ENCODE measurements around the gene PLXDC2. TPM values are rescaled to one million over a fixed set of nuclear protein-coding genes. Genes with fewer than 3 reads are reported as not detected.

Gene PLXDC2
- total and polyA plus RNA-seq, 2 experiments from 2014 or later: 13.5 to 19.4 TPM

DNA sequence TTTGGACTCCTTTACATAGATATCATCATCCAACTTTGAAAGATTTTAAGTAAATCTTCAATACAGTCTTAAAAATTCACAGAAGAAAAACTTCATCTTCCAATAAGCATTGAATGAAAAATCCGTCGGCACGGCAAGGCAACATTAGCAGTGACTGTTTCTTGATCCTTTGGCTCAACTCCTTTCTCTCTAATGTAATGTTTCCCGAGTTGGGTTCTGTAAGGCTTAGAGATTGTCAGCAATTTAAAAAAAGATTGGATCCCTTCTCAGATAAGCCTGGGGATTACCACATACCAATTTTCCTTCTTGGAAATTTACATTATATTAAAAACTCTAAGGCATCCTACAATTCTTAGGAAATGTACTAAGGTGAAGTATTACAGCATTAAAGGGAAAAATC, 291.8 kb downstream of the PLXDC2 start:
- Histone ChIP-seq H3K36me3 (ENCODE audit: insufficient read depth) (no peaks in the 10 kb centered on the region), H3K27me3 (ENCODE audit: insufficient read depth) (no peaks in the 10 kb centered on the region), H3K4me3 (no peak overlapping the region), H3K9me2 (ENCODE audit: insufficient read depth) (no peaks in the 10 kb centered on the region), H3K4me2 (no peak overlapping the region), H3K27ac (ENCODE audit: low read depth) (no peak overlapping the region), H3K4me1 (ENCODE audit: insufficient read depth) (no peaks in the 10 kb centered on the region), H4K20me1 (replicated peaks; ENCODE audit: insufficient read depth) (no peaks in the 10 kb centered on the region), H2AFZ (no peak overlapping the region), H3F3A (replicated peaks; ENCODE audit: low read depth) (no peaks in the 10 kb centered on the region), H3K79me2 (replicated peaks; ENCODE audit: insufficient read depth) (no peaks in the 10 kb centered on the region)
- Mint-ChIP-seq H3K4me3 (no peak overlapping the region), H3K27me3 (ENCODE audit: insufficient read depth, low read depth, poor library complexity) (peaks cover 5% of the 10 kb centered on the region), H3K9me3 (no peaks in the 10 kb centered on the region), H3K27ac (no peak overlapping the region), H3K4me1 (peaks cover 17% of the 10 kb centered on the region; the same call in 2 of the 3 replicates), H3K36me3 (ENCODE audit: low read depth) (peaks cover 9% of the 10 kb centered on the region; the same call in 2 of the 3 replicates)
- DNase-seq (ENCODE audit: low spot score) (no peak), ATAC-seq (no peak)
- TF ChIP-seq, protein P1, sequence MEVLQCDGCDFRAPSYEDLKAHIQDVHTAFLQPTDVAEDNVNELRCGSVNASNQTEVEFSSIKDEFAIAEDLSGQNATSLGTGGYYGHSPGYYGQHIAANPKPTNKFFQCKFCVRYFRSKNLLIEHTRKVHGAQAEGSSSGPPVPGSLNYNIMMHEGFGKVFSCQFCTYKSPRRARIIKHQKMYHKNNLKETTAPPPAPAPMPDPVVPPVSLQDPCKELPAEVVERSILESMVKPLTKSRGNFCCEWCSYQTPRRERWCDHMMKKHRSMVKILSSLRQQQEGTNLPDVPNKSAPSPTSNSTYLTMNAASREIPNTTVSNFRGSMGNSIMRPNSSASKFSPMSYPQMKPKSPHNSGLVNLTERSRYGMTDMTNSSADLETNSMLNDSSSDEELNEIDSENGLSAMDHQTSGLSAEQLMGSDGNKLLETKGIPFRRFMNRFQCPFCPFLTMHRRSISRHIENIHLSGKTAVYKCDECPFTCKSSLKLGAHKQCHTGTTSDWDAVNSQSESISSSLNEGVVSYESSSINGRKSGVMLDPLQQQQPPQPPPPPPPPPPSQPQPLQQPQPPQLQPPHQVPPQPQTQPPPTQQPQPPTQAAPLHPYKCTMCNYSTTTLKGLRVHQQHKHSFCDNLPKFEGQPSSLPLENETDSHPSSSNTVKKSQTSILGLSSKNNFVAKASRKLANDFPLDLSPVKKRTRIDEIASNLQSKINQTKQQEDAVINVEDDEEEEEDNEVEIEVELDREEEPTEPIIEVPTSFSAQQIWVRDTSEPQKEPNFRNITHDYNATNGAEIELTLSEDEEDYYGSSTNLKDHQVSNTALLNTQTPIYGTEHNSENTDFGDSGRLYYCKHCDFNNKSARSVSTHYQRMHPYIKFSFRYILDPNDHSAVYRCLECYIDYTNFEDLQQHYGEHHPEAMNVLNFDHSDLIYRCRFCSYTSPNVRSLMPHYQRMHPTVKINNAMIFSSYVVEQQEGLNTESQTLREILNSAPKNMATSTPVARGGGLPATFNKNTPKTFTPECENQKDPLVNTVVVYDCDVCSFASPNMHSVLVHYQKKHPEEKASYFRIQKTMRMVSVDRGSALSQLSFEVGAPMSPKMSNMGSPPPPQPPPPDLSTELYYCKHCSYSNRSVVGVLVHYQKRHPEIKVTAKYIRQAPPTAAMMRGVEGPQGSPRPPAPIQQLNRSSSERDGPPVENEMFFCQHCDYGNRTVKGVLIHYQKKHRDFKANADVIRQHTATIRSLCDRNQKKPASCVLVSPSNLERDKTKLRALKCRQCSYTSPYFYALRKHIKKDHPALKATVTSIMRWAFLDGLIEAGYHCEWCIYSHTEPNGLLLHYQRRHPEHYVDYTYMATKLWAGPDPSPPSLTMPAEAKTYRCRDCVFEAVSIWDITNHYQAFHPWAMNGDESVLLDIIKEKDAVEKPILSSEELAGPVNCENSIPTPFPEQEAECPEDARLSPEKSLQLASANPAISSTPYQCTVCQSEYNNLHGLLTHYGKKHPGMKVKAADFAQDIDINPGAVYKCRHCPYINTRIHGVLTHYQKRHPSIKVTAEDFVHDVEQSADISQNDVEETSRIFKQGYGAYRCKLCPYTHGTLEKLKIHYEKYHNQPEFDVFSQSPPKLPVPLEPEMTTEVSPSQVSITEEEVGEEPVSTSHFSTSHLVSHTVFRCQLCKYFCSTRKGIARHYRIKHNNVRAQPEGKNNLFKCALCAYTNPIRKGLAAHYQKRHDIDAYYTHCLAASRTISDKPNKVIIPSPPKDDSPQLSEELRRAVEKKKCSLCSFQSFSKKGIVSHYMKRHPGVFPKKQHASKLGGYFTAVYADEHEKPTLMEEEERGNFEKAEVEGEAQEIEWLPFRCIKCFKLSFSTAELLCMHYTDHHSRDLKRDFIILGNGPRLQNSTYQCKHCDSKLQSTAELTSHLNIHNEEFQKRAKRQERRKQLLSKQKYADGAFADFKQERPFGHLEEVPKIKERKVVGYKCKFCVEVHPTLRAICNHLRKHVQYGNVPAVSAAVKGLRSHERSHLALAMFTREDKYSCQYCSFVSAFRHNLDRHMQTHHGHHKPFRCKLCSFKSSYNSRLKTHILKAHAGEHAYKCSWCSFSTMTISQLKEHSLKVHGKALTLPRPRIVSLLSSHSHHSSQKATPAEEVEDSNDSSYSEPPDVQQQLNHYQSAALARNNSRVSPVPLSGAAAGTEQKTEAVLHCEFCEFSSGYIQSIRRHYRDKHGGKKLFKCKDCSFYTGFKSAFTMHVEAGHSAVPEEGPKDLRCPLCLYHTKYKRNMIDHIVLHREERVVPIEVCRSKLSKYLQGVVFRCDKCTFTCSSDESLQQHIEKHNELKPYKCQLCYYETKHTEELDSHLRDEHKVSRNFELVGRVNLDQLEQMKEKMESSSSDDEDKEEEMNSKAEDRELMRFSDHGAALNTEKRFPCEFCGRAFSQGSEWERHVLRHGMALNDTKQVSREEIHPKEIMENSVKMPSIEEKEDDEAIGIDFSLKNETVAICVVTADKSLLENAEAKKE (CRISPR knock-in tag; IDR thresholded peaks at IDR 0.05): no peak
- TF ChIP-seq CREB1 (CRISPR knock-in tag; IDR thresholded peaks at IDR 0.05; ENCODE audit: low read depth): no peak
- no peak for TF ChIP-seq ETS1 (IDR thresholded peaks at IDR 0.05)
- no peak for TF ChIP-seq EZH2 (IDR thresholded peaks at IDR 0.05; ENCODE audit: low read depth, unreplicated experiment)
- no peak for TF ChIP-seq STAT1 (IDR thresholded peaks at IDR 0.05; ENCODE audit: unreplicated experiment)
- no peak for TF ChIP-seq NANOG (IDR thresholded peaks at IDR 0.05; ENCODE audit: borderline replicate concordance)
- TF ChIP-seq ZNF331 (CRISPR knock-in tag; IDR thresholded peaks at IDR 0.05; ENCODE audit: low read depth): no peak
- no peak for TF ChIP-seq POLR2AphosphoS5 (IDR thresholded peaks at IDR 0.05; ENCODE audit: low read depth)
- TF ChIP-seq JUNB (IDR thresholded peaks at IDR 0.05; ENCODE audit: unreplicated experiment): no peak
- TF ChIP-seq EZH2phosphoT487 (IDR thresholded peaks at IDR 0.05; ENCODE audit: unreplicated experiment): no peak
- TF ChIP-seq, protein P2, sequence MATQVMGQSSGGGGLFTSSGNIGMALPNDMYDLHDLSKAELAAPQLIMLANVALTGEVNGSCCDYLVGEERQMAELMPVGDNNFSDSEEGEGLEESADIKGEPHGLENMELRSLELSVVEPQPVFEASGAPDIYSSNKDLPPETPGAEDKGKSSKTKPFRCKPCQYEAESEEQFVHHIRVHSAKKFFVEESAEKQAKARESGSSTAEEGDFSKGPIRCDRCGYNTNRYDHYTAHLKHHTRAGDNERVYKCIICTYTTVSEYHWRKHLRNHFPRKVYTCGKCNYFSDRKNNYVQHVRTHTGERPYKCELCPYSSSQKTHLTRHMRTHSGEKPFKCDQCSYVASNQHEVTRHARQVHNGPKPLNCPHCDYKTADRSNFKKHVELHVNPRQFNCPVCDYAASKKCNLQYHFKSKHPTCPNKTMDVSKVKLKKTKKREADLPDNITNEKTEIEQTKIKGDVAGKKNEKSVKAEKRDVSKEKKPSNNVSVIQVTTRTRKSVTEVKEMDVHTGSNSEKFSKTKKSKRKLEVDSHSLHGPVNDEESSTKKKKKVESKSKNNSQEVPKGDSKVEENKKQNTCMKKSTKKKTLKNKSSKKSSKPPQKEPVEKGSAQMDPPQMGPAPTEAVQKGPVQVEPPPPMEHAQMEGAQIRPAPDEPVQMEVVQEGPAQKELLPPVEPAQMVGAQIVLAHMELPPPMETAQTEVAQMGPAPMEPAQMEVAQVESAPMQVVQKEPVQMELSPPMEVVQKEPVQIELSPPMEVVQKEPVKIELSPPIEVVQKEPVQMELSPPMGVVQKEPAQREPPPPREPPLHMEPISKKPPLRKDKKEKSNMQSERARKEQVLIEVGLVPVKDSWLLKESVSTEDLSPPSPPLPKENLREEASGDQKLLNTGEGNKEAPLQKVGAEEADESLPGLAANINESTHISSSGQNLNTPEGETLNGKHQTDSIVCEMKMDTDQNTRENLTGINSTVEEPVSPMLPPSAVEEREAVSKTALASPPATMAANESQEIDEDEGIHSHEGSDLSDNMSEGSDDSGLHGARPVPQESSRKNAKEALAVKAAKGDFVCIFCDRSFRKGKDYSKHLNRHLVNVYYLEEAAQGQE (IDR thresholded peaks at IDR 0.05; ENCODE audit: unreplicated experiment): no peak
- no peak for TF ChIP-seq CTCF (conservative IDR thresholded peaks at IDR 0.05; ENCODE audit: low read depth in 2 of 2)
